Neural cell (in vitro differentiated cells): ENCODE data around the gene HEBP1. TPM values are rescaled to one million over a fixed set of nuclear protein-coding genes. Genes with fewer than 3 reads are reported as not detected.
A peak's percentile ranks its signal among the peaks of the same experiment; 100 is the strongest.

ENCODE experiments used
- H2AFZ ChIP-seq: fragments of 200-600, 300-800 bp; sonication (generic), shearing (Covaris generic); 2 replicates; pipeline ENCODE4 v1.6.0; 2014; ENCODE audit warnings: low read depth, mild to moderate bottlenecking, antibody characterized with exemption, low read length, moderate library complexity
- H3F3A ChIP-seq: fragments of 200-600 bp; shearing (Covaris generic); 2 replicates; pipeline ENCODE4 v1.6.1; 2016; ENCODE audit warnings: mild to moderate bottlenecking, moderate library complexity, mixed read lengths, antibody characterized with exemption, low read length; ENCODE audit not compliant: insufficient read depth, poor library complexity, severe bottlenecking
- H3K27ac ChIP-seq: fragments of 200-600, 300-800 bp; sonication (generic), shearing (Covaris generic); 2 replicates; pipeline ENCODE4 v1.5.1; 2014; ENCODE audit warnings: mild to moderate bottlenecking, low read length, moderate library complexity
- H3K27me3 ChIP-seq: fragments of 300-800, 200-600 bp; sonication (generic), shearing (Covaris generic); 2 replicates; pipeline ENCODE4 v1.6.0; 2014; ENCODE audit warnings: mild to moderate bottlenecking, low read depth, low read length, moderate library complexity; ENCODE audit not compliant: insufficient read depth
- H3K36me3 ChIP-seq: fragments of 300-800, 200-600 bp; sonication (generic), shearing (Covaris generic); 2 replicates; pipeline ENCODE4 v1.5.1; 2014; ENCODE audit warnings: mild to moderate bottlenecking, antibody characterized with exemption, low read length, moderate library complexity; ENCODE audit not compliant: insufficient read depth
- H3K4me2 ChIP-seq: fragments of 300-800, 200-600 bp; sonication (generic), shearing (Covaris generic); 2 replicates; pipeline ENCODE4 v1.6.0; 2014; ENCODE audit warnings: mild to moderate bottlenecking, low read length
- H3K4me3 ChIP-seq: fragments of 300-800, 200-600 bp; sonication (generic), shearing (Covaris generic); 2 replicates; pipeline ENCODE4 v1.5.1; 2014; ENCODE audit warnings: mild to moderate bottlenecking, low read length, moderate library complexity
- H3K79me2 ChIP-seq: fragments of 200-600 bp; shearing (Covaris generic); replicated peaks from 2 replicates; pipeline ENCODE4 v1.6.0; 2014; ENCODE audit warnings: mild to moderate bottlenecking, low read length, moderate library complexity; ENCODE audit not compliant: insufficient read depth
- H3K9ac ChIP-seq: fragments of 300-800, 200-600 bp; sonication (generic), shearing (Covaris generic); 2 replicates; pipeline ENCODE4 v1.6.1; 2016; ENCODE audit warnings: mild to moderate bottlenecking, low read length, mixed read lengths
- H3K9me2 ChIP-seq: fragments of 200-600 bp; shearing (Covaris generic); 2 replicates; pipeline ENCODE4 v1.6.1; 2016; ENCODE audit warnings: mild to moderate bottlenecking, low read length, mixed read lengths; ENCODE audit not compliant: insufficient read depth
- H3K9me3 ChIP-seq: fragments of 200-600, 300-800 bp; sonication (generic), shearing (Covaris generic); 2 replicates; pipeline ENCODE4 v1.6.1; 2016; ENCODE audit warnings: mild to moderate bottlenecking, mixed run types, low read length, moderate library complexity, mixed read lengths
- H4K20me1 ChIP-seq: fragments of 200-600 bp; shearing (Covaris generic); 2 replicates; pipeline ENCODE4 v1.6.1; 2016; ENCODE audit warnings: mild to moderate bottlenecking, mixed run types; ENCODE audit not compliant: insufficient read depth
- EP300 ChIP-seq: fragments of 450-650 bp; conservative IDR thresholded peaks from 2 replicates; pipeline ENCODE4 v1.6.1; 2014; ENCODE audit warnings: antibody characterized with exemption, mild to moderate bottlenecking, moderate library complexity; ENCODE audit not compliant: poor library complexity, severe bottlenecking
- EZH2 ChIP-seq: fragments of 200-600, 300-800 bp; shearing (Covaris generic), sonication (generic); IDR thresholded peaks from 2 replicates; pipeline ENCODE4 v1.6.1; 2014; ENCODE audit warnings: antibody characterized with exemption, low read length, borderline replicate concordance, mild to moderate bottlenecking; ENCODE audit not compliant: insufficient read depth, poor library complexity, severe bottlenecking
- MXI1 ChIP-seq: fragments of 450-650 bp; conservative IDR thresholded peaks from 2 replicates; pipeline ENCODE4 v1.6.1; 2014; ENCODE audit warnings: antibody characterized with exemption, mild to moderate bottlenecking; ENCODE audit not compliant: poor library complexity, severe bottlenecking
- POLR2AphosphoS5 ChIP-seq: IDR thresholded peaks from 2 replicates; pipeline ENCODE4 v1.6.1; 2012
- RAD21 ChIP-seq: fragments of 450-650 bp; conservative IDR thresholded peaks from 2 replicates; pipeline ENCODE4 v1.6.1; 2014; ENCODE audit warnings: antibody characterized with exemption, mild to moderate bottlenecking, moderate library complexity
- SMC3 ChIP-seq: fragments of 450-650 bp; conservative IDR thresholded peaks from 2 replicates; pipeline ENCODE4 v1.6.1; 2014; ENCODE audit warnings: antibody characterized with exemption, mild to moderate bottlenecking, moderate library complexity; ENCODE audit not compliant: poor library complexity
- TAF1 ChIP-seq: IDR thresholded peaks from 2 replicates; pipeline ENCODE4 v1.6.1; 2012; ENCODE audit warnings: low read depth
- polyA plus RNA-seq: library from polyadenylated mRNA; depleted of rRNA; stranded (reverse); fragments of >200 nt; gene quantifications from 2 replicates; pipeline ENCODE4 v1.2.3, GENCODE V29; 2014
- TF ChIP-seq, protein P1 (sequence below): IDR thresholded peaks from 2 replicates; pipeline ENCODE4 v1.6.1; 2012; ENCODE audit warnings: borderline replicate concordance
- TF ChIP-seq, protein P2 (sequence below): fragments of 450-650 bp; IDR thresholded peaks from 2 replicates; pipeline ENCODE4 v1.5.1; 2014; ENCODE audit warnings: antibody characterized with exemption, mild to moderate bottlenecking, moderate library complexity; ENCODE audit not compliant: poor library complexity, severe bottlenecking

The HEBP1 gene
- polyA plus RNA-seq, 1 donor from 2014 or later, result 1.2 TPM

DNA sequence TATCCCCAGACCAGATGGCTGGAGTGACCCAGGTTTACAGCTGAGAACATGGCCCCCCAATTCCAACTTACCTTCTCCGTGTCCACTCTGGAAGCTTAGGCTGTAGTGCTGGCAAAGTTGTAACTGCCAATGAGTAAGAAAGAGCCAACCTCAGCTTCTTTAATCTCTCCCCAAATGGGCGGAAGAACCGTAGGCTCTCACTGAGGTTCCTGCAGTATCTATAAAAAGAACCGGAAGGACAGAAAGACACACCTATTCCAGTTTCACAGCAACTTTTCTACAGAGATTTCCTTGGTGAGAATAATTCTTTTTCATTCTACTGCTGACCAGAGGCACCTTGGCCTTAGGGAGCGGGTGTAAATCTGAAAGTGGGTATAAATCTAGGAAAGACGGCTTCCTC, 48.0 kb downstream of the HEBP1 start, which contains the start of gene GPRC5D:
Gene GPRC5D (minus strand): TSS at position 135 of the 400 bp plus-strand sequence. CDS start 1,786 bp downstream, outside the sequence.
- no peak within 1 kb of the TSS for H3K4me2 ChIP-seq
- H4K20me1 ChIP-seq, result no peaks in the 10 kb centered on the region
- no peak within 1 kb of the TSS for H3K27ac ChIP-seq
- no peak within 1 kb of the TSS for H3K9ac ChIP-seq
- H3K79me2 ChIP-seq, result no peaks in the 10 kb centered on the region
- no peaks in the 10 kb centered on the region for H3K27me3 ChIP-seq
- H3F3A ChIP-seq, result no peaks in the 10 kb centered on the region
- H3K9me3 ChIP-seq, result no peaks in the 10 kb centered on the region
- no peak within 1 kb of the TSS for H2AFZ ChIP-seq
- H3K4me3 ChIP-seq, result no peak within 1 kb of the TSS
- TF ChIP-seq, protein P1, sequence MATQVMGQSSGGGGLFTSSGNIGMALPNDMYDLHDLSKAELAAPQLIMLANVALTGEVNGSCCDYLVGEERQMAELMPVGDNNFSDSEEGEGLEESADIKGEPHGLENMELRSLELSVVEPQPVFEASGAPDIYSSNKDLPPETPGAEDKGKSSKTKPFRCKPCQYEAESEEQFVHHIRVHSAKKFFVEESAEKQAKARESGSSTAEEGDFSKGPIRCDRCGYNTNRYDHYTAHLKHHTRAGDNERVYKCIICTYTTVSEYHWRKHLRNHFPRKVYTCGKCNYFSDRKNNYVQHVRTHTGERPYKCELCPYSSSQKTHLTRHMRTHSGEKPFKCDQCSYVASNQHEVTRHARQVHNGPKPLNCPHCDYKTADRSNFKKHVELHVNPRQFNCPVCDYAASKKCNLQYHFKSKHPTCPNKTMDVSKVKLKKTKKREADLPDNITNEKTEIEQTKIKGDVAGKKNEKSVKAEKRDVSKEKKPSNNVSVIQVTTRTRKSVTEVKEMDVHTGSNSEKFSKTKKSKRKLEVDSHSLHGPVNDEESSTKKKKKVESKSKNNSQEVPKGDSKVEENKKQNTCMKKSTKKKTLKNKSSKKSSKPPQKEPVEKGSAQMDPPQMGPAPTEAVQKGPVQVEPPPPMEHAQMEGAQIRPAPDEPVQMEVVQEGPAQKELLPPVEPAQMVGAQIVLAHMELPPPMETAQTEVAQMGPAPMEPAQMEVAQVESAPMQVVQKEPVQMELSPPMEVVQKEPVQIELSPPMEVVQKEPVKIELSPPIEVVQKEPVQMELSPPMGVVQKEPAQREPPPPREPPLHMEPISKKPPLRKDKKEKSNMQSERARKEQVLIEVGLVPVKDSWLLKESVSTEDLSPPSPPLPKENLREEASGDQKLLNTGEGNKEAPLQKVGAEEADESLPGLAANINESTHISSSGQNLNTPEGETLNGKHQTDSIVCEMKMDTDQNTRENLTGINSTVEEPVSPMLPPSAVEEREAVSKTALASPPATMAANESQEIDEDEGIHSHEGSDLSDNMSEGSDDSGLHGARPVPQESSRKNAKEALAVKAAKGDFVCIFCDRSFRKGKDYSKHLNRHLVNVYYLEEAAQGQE, result no peak
- no peak for TF ChIP-seq RAD21
- no peak for TF ChIP-seq MXI1
- no peak for TF ChIP-seq EZH2
- no peak for TF ChIP-seq EP300
- no peak for TF ChIP-seq POLR2AphosphoS5
- TF ChIP-seq, protein P2, sequence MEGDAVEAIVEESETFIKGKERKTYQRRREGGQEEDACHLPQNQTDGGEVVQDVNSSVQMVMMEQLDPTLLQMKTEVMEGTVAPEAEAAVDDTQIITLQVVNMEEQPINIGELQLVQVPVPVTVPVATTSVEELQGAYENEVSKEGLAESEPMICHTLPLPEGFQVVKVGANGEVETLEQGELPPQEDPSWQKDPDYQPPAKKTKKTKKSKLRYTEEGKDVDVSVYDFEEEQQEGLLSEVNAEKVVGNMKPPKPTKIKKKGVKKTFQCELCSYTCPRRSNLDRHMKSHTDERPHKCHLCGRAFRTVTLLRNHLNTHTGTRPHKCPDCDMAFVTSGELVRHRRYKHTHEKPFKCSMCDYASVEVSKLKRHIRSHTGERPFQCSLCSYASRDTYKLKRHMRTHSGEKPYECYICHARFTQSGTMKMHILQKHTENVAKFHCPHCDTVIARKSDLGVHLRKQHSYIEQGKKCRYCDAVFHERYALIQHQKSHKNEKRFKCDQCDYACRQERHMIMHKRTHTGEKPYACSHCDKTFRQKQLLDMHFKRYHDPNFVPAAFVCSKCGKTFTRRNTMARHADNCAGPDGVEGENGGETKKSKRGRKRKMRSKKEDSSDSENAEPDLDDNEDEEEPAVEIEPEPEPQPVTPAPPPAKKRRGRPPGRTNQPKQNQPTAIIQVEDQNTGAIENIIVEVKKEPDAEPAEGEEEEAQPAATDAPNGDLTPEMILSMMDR, result no peak
- no peaks in the 10 kb centered on the region for H3K36me3 ChIP-seq
- no peaks in the 10 kb centered on the region for H3K9me2 ChIP-seq

- Histone ChIP-seq H3K4me2 (no peak overlapping the region), H3K9me3 (no peaks in the 10 kb centered on the region), H3F3A (no peaks in the 10 kb centered on the region), H3K27ac (no peak overlapping the region), H4K20me1 (no peaks in the 10 kb centered on the region), H3K9me2 (no peaks in the 10 kb centered on the region), H3K4me3 (no peak overlapping the region), H3K36me3 (no peaks in the 10 kb centered on the region), H3K27me3 (no peaks in the 10 kb centered on the region), H2AFZ (no peak overlapping the region), H3K9ac (no peak overlapping the region), H3K79me2 (no peaks in the 10 kb centered on the region)
- TF ChIP-seq MXI1 (no peak), RAD21 (no peak), POLR2AphosphoS5 (peak; percentile 26), SMC3 (no peak), TAF1 (no peak), EP300 (peak; percentile 56)
- TF ChIP-seq, protein P1, result peak; percentile 55
Observed at GRCh38 chr12:12951504-12951903, 48.6 kb downstream of the HEBP1 start.
